Stimulated activated CD8-positive, alpha-beta memory T cell treated with anti-CD3 and anti-CD28 coated beads, Interleukin-7, amount 100 ng/mL, for 24 hours (primary cell): ENCODE results near the gene DEGS2.
"Not testable (repeated sequence)": the region's sequence is repeated elsewhere in the genome, so short reads cannot be mapped to it uniquely, and the experiment has no call there.

Experiments
- DNase-seq: peaks from one replicate; pipeline ENCODE4 v3.0.0-alpha.2; 2020; ENCODE audit warnings: low read depth

The DEGS2 gene

GRCh38 chr14:100159094-100159864 is at the start of gene DEGS2:
Gene DEGS2 (minus strand): TSS chr14:100159645. CDS start chr14:100159587, 58 bp downstream.
- DNase-seq: peak; percentile 31

GRCh38 chr14:100208136-100208535 is 48.7 kb upstream of the DEGS2 start:
- DNase-seq: not testable (repeated sequence)

GRCh38 chr14:100207588-100207987 is 48.1 kb upstream of the DEGS2 start:
- DNase-seq: not testable (repeated sequence)

GRCh38 chr14:100204835-100205167 is 45.4 kb upstream of the DEGS2 start:
- not testable (repeated sequence) for DNase-seq

- DNase-seq: no peak
Observed at GRCh38 chr14:100203962-100204834, 44.8 kb upstream of the DEGS2 start.

- DNase-seq: no peak
Observed at GRCh38 chr14:100203146-100203545, 43.7 kb upstream of the DEGS2 start.

- no peak for DNase-seq
Observed at GRCh38 chr14:100202712-100203111, 43.3 kb upstream of the DEGS2 start.

- DNase-seq: no peak
Observed at GRCh38 chr14:100201701-100202100, 42.3 kb upstream of the DEGS2 start.

- no peak for DNase-seq
Observed at GRCh38 chr14:100200311-100200710, 40.9 kb upstream of the DEGS2 start.

GRCh38 chr14:100199240-100199860 is 39.9 kb upstream of the DEGS2 start:
- DNase-seq: no peak

GRCh38 chr14:100193417-100194357 is 34.2 kb upstream of the DEGS2 start:
- no peak for DNase-seq

- DNase-seq: peak; percentile 99
Observed at GRCh38 chr14:100192672-100193416, 33.4 kb upstream of the DEGS2 start.

GRCh38 chr14:100192250-100192671 is 32.8 kb upstream of the DEGS2 start:
- DNase-seq: no peak

- no peak for DNase-seq
Observed at GRCh38 chr14:100191584-100192249, 32.3 kb upstream of the DEGS2 start.

GRCh38 chr14:100190126-100190525 is 30.7 kb upstream of the DEGS2 start:
- DNase-seq: no peak

- no peak for DNase-seq
Observed at GRCh38 chr14:100188392-100189030, 29.1 kb upstream of the DEGS2 start.

GRCh38 chr14:100187247-100187833 is 27.9 kb upstream of the DEGS2 start:
- DNase-seq: no peak

- DNase-seq: not testable (repeated sequence)
Observed at GRCh38 chr14:100181876-100182551, 22.6 kb upstream of the DEGS2 start.

GRCh38 chr14:100180671-100181070 is 21.2 kb upstream of the DEGS2 start:
- DNase-seq: not testable (repeated sequence)
